Measurements from ENCODE around the gene CACNA1C.

DNA sequence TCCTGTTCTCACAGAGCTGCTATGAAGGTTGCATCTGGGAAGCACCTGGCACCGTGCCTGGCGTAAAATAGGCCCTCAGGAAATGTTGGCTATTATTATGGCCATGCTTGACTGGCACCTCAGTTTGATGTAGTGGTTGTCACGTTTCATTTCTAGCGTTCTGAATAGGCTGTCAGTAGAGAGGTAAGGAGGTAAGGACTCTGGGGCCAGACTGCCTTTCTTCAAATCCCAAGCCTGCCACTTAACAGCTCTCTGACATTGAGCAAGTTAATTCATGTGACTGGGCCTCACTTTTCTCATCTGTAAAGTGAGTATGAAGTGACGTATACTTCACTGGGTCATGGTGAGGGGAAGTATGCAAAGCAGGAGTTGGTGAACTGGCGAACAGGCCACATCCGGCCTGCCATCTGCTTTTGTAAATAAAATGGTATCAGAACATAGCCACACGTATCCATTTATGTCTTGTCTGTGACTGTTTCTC lies 196.2 kb downstream of the CACNA1C start:
- TF ChIP-seq, protein P1, sequence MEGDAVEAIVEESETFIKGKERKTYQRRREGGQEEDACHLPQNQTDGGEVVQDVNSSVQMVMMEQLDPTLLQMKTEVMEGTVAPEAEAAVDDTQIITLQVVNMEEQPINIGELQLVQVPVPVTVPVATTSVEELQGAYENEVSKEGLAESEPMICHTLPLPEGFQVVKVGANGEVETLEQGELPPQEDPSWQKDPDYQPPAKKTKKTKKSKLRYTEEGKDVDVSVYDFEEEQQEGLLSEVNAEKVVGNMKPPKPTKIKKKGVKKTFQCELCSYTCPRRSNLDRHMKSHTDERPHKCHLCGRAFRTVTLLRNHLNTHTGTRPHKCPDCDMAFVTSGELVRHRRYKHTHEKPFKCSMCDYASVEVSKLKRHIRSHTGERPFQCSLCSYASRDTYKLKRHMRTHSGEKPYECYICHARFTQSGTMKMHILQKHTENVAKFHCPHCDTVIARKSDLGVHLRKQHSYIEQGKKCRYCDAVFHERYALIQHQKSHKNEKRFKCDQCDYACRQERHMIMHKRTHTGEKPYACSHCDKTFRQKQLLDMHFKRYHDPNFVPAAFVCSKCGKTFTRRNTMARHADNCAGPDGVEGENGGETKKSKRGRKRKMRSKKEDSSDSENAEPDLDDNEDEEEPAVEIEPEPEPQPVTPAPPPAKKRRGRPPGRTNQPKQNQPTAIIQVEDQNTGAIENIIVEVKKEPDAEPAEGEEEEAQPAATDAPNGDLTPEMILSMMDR (IDR thresholded peaks at IDR 0.05) = no peak
- TF ChIP-seq POLR2A (IDR thresholded peaks at IDR 0.05; ENCODE audit: low read depth) = no peak
- TF ChIP-seq EP300 (IDR thresholded peaks at IDR 0.05) = no peak
